ENCODE data around the gene EHHADH. TPM values are rescaled to one million over a fixed set of nuclear protein-coding genes. Genes with fewer than 3 reads are reported as not detected.

EHHADH gene
- total RNA-seq, 1 experiment from 2014 or later, result 10.7 TPM

GRCh38 chr3:185216607-185216958 is 37.3 kb downstream of the EHHADH start:
- no peak overlapping the region for H3K9ac ChIP-seq (ENCODE audit: low read length)
- H3K79me2 ChIP-seq (ENCODE audit: insufficient read depth, low read length), result no peaks in the 10 kb centered on the region
- no peaks in the 10 kb centered on the region for H3K27me3 ChIP-seq (ENCODE audit: insufficient read depth, low read length)
- H3K4me2 ChIP-seq (ENCODE audit: low read length), result no peak overlapping the region
- H3K4me1 ChIP-seq (ENCODE audit: control insufficient read depth in 1 of 2, insufficient read depth in 2 of 2, low read length in 2 of 2), result no peaks in the 10 kb centered on the region
- H3K9me2 ChIP-seq (ENCODE audit: insufficient read depth), result 0 out of 2 replicates have a peak, but pooled peaks cover 3% of the 10 kb centered on the region
- H3K9me3 ChIP-seq (ENCODE audit: control insufficient read depth in 1 of 2, insufficient read depth in 1 of 2, low read depth in 1 of 2, low read length in 2 of 2), result no peaks in the 10 kb centered on the region
- DNase-seq (ENCODE audit: low read depth, low spot score), result no peak
- ATAC-seq, result no peak
- no TSS peak for BruUV-seq (replicated peaks)
- TF ChIP-seq POLR2A (IDR thresholded peaks at IDR 0.05; ENCODE audit: borderline replicate concordance, extremely low read depth, insufficient read depth, insufficient read length), result no peak
- ChIA-PET POLR2A (no interaction called here), RAD21 (ENCODE audit: low non-redundant PET in 1 of 2, low total read pairs in 2 of 2, uncharacterized antibody in 2 of 2, unreplicated experiment in 2 of 2) (no interaction called here), CTCF (no interaction called here)
- no peak overlapping the region for H3K27ac ChIP-seq (ENCODE audit: low read depth, low read length)
- H4K20me1 ChIP-seq (ENCODE audit: insufficient read depth), result no peaks in the 10 kb centered on the region
- no peak overlapping the region for H3K4me3 ChIP-seq (replicated peaks in 1 of 2; ENCODE audit: low read depth in 1 of 2, low read length in 2 of 2)
- H3K36me3 ChIP-seq (ENCODE audit: control insufficient read depth in 1 of 2, insufficient read depth in 2 of 2, low read length in 2 of 2), result no peaks in the 10 kb centered on the region
- intact Hi-C loops (cut with micrococcal nuclease), result loop anchor here (2.0 kb wide), 1 partner anchor 342 kb away; no protein-coding TSS in a partner anchor
- no peak overlapping the region for H2AFZ ChIP-seq (ENCODE audit: low read depth, low read length, poor library complexity, severe bottlenecking)

GRCh38 chr3:185215873-185216606 is 37.8 kb downstream of the EHHADH start:
- TF ChIP-seq JUND (IDR thresholded peaks at IDR 0.05) (no peak), CTCF (IDR thresholded peaks at IDR 0.05 in 2 of 3, conservative IDR thresholded peaks at IDR 0.05 in 1 of 3; ENCODE audit: borderline replicate concordance in 1 of 3, insufficient read depth in 1 of 3, low read depth in 2 of 3, low read length in 2 of 3) (peak; percentile 46 to 66 (median 47); a peak in 5 of 6 replicates), RAD21 (IDR thresholded peaks at IDR 0.05; ENCODE audit: low read depth) (peak; percentile 74)
- POLR2A ChIA-PET, result no interaction called here
- H3K36me3 ChIP-seq (ENCODE audit: control insufficient read depth in 1 of 2, insufficient read depth in 2 of 2, low read length in 2 of 2), result no peaks in the 10 kb centered on the region
- DNase-seq (ENCODE audit: low read depth, low spot score) (no peak), ATAC-seq (no peak)
- H3K4me2 ChIP-seq (ENCODE audit: low read length), result no peak overlapping the region
- intact Hi-C loops (cut with micrococcal nuclease), result loop anchor here (2.0 kb wide), 1 partner anchor 341 kb away; no protein-coding TSS in a partner anchor
- H4K20me1 ChIP-seq (ENCODE audit: insufficient read depth), result no peaks in the 10 kb centered on the region
- H3K9ac ChIP-seq (ENCODE audit: low read length), result no peak overlapping the region
- H3K27me3 ChIP-seq (ENCODE audit: insufficient read depth, low read length), result no peaks in the 10 kb centered on the region
- no peak overlapping the region for H3K4me3 ChIP-seq (replicated peaks in 1 of 2; ENCODE audit: low read depth in 1 of 2, low read length in 2 of 2)
- no peaks in the 10 kb centered on the region for H3K4me1 ChIP-seq (ENCODE audit: control insufficient read depth in 1 of 2, insufficient read depth in 2 of 2, low read length in 2 of 2)
- CTCF ChIA-PET, result interaction anchor here (1.3 kb wide), 1 partner anchor 338 kb away, joined by 3 read pairs; no protein-coding TSS in a partner anchor
- H2AFZ ChIP-seq (ENCODE audit: low read depth, low read length, poor library complexity, severe bottlenecking), result no peak overlapping the region
- no TSS peak for BruUV-seq (replicated peaks)
- no peak overlapping the region for H3K27ac ChIP-seq (ENCODE audit: low read depth, low read length)
- RAD21 ChIA-PET (ENCODE audit: low non-redundant PET in 1 of 2, low total read pairs in 2 of 2, uncharacterized antibody in 2 of 2, unreplicated experiment in 2 of 2), result no interaction called here
- no peaks in the 10 kb centered on the region for H3K79me2 ChIP-seq (ENCODE audit: insufficient read depth, low read length)
- 0 out of 2 replicates have a peak, but pooled peaks cover 3% of the 10 kb centered on the region for H3K9me2 ChIP-seq (ENCODE audit: insufficient read depth)
- H3K9me3 ChIP-seq (ENCODE audit: control insufficient read depth in 1 of 2, insufficient read depth in 1 of 2, low read depth in 1 of 2, low read length in 2 of 2), result no peaks in the 10 kb centered on the region

Measured in HCT116 (cell line).